AG04450 (cell line): ENCODE data around the gene STX16. TPM values are rescaled to one million over a fixed set of nuclear protein-coding genes. Genes with fewer than 3 reads are reported as not detected.

ENCODE experiments used
- CTCF ChIA-PET: fragments of 300-600, 350-600 bp; formaldehyde crosslinking; extraction: SDS; loops from one replicate; lab custom pipeline; 2022; ENCODE audit warnings: antibody characterized with exemption, inconsistent platforms; lab: Charles Lee
- POLR2A ChIA-PET: fragments of 350-600 bp; formaldehyde crosslinking; extraction: SDS; loops from one replicate; lab custom pipeline; 2021; ENCODE audit warnings: antibody characterized with exemption, inconsistent platforms; lab: Yijun Ruan, JAX
- DNase-seq: peaks from one replicate; pipeline ENCODE4 v3.0.0-alpha.2; 2011; ENCODE audit warnings: low read depth, low spot score
- H3K27ac ChIP-seq: one replicate; pipeline ENCODE4 v1.5.1; 2012; ENCODE audit warnings: low read depth, low read length, control low read depth
- H3K27me3 ChIP-seq: one replicate; pipeline ENCODE4 v1.6.0; 2012; ENCODE audit warnings: low read length; ENCODE audit not compliant: control insufficient read depth, insufficient read depth
- H3K4me3 ChIP-seq: 2 replicates; pipeline ENCODE4 v1.5.1; 2011; ENCODE audit warnings: mild to moderate bottlenecking, low read depth, low read length, control low read depth
- H3K9me3 ChIP-seq: 2 replicates; pipeline ENCODE4 v1.5.1; 2012; ENCODE audit warnings: low read length; ENCODE audit not compliant: control insufficient read depth, insufficient read depth
- CTCF ChIP-seq: IDR thresholded peaks from 2 replicates; pipeline ENCODE4 v1.5.1; 2011; ENCODE audit warnings: low read depth, low read length, control low read depth, inconsistent platforms
- polyA plus RNA-seq: library from polyadenylated mRNA; depleted of rRNA; stranded (reverse); fragments of >200 nt; gene quantifications from 2 replicates; pipeline ENCODE4 v1.2.3, GENCODE V29; 2011

The STX16 gene
- polyA plus RNA-seq, 1 experiment, result 51.9 TPM

GRCh38 chr20:58657262-58657661 lies 6.2 kb downstream of the STX16 start:
- ChIA-PET POLR2A (no interaction called here), CTCF (interaction anchor here (1.1 to 1.2 kb wide), 2 partner anchors 209 to 420 kb away, joined by 3 read pairs; no protein-coding TSS in a partner anchor)
- DNase-seq, result no peak
- Histone ChIP-seq H3K27ac (no peak overlapping the region), H3K27me3 (no peaks in the 10 kb centered on the region), H3K9me3 (no peaks in the 10 kb centered on the region), H3K4me3 (no peak overlapping the region)
- TF ChIP-seq CTCF, result no peak

DNA sequence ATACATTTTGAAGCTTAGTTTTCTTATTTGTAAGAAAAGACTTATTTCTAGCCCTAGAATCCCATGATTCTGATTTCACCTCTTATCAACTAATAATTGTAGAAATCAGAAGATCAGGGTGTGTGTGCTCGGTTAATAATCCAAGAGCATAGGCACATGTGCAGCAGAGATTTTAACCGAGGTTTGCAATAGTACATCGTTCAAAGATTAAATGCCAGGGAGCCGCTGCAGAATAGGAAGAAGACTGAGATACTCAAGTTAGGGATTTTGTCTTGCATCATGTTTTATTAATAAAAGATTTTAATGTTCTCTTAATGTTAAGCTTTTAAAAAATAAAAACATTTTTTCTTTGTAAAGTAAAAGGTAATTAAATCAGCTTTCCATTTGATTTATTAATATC lies 6.9 kb downstream of the STX16 start:
- DNase-seq, result no peak
- ChIA-PET CTCF (interaction anchor here (0.7 to 1.2 kb wide), 3 partner anchors 15 to 420 kb away, joined by 3 read pairs; no protein-coding TSS in a partner anchor), POLR2A (no interaction called here)
- TF ChIP-seq CTCF, result no peak
- no peaks in the 10 kb centered on the region for H3K9me3 ChIP-seq
- H3K27me3 ChIP-seq, result no peaks in the 10 kb centered on the region
- no peak overlapping the region for H3K27ac ChIP-seq
- no peak overlapping the region for H3K4me3 ChIP-seq

DNA sequence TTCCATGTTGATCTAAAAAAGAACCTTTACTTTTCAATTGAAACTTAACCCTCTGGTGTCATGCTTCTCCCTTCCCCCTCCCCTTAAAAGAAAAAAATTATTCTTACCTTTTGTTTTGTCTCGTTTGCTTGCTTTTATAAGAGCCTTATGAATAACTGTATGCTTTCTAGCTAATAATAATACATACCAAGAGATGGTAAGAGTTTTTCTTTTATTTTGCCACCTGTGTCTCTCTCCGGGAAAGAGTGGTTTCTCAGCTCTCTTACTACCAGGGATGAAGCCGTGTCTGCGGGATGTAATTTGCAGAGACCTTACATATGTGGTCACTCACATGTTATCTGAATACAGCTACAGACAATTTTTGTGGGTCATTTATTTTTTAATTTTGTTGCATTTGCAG lies 7.7 kb downstream of the STX16 start:
- CTCF ChIA-PET, result interaction anchor here (0.7 to 1.8 kb wide), 5 partner anchors 8 to 423 kb away, joined by 3 to 7 read pairs (median 3); partner anchors contain the start of gene STX16
- POLR2A ChIA-PET, result no interaction called here
- DNase-seq, result no peak
- Histone ChIP-seq H3K27ac (no peak overlapping the region), H3K4me3 (no peak overlapping the region), H3K27me3 (no peaks in the 10 kb centered on the region), H3K9me3 (no peaks in the 10 kb centered on the region)
- no peak for TF ChIP-seq CTCF

DNA sequence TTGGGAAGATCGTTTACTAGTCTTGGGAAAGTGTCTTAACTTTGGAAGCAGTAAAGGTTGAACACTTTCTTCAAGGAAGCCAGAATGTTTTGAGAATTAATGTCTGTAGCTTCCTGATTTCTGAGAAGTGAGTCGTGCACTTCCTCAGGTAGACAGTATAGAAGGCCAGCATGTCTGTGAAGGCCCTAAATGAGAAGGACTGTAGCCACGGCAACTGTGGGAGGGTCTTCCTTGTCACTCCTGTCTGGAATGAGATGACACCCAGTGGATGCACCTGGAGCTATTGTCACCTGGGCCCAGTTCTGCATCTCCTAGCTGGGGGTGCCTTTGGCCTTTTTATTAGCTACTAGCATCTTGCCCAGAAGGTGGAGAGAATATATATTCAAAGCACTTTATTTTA lies 8.8 kb downstream of the STX16 start:
- Histone ChIP-seq H3K27ac (no peak overlapping the region), H3K27me3 (no peaks in the 10 kb centered on the region), H3K9me3 (no peaks in the 10 kb centered on the region), H3K4me3 (no peak overlapping the region)
- ChIA-PET CTCF (interaction anchor here (1.0 to 1.8 kb wide), 3 partner anchors 9 to 425 kb away, joined by 3 to 7 read pairs (median 3); partner anchors contain the start of gene STX16), POLR2A (interaction anchor here (1.1 kb wide), 1 partner anchor 9 kb away, joined by 4 read pairs; the partner anchor contains the start of gene STX16)
- TF ChIP-seq CTCF, result no peak
- no peak for DNase-seq

DNA sequence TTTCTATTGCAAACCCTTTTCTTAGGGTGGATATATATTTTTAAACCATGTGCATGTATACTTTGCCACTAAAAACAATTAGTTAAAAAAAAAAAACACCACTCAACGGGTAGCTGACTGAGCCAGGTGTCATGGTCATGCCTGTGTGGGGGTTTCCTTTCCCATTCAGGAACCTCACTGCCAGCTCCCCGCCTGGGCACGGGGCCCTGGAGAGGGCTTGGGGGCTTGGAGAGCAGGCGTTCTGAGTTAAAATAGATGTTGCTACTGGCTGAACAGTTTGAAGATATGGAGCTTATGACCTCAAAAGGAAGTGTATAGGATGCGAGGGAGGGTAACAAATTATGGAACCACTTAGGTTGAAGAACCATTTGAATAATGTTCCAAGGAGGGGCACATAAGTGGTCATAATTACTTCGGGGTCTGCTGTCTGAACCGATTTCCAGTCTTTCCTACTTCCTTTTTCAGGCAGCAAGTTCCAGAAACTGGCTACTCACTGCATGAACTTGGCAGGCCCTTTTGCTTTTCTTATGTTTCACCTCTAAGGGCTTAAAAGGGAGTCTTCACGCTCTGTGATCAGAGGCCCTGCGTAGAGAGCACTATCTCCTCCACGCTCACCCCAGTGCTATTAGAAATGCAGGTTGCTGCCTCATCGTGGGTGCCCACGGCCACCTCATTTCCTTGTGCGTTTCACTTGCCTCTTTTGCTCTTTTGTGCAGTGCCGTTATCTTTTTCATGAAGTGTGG lies 9.9 kb downstream of the STX16 start:
- no peak overlapping the region for H3K27ac ChIP-seq
- POLR2A ChIA-PET, result no interaction called here
- H3K9me3 ChIP-seq, result no peaks in the 10 kb centered on the region
- TF ChIP-seq CTCF, result no peak
- CTCF ChIA-PET, result no interaction called here
- DNase-seq, result no peak
- H3K4me3 ChIP-seq, result no peak overlapping the region
- no peaks in the 10 kb centered on the region for H3K27me3 ChIP-seq
